T1000 (cell line): Measurements from ENCODE around the gene THSD7A.

Source experiments
- DNase-seq: peaks from one replicate; lab custom pipeline; 2025; ENCODE audit warnings: mixed read lengths; lab: John Stamatoyannopoulos, UW

THSD7A gene

DNA sequence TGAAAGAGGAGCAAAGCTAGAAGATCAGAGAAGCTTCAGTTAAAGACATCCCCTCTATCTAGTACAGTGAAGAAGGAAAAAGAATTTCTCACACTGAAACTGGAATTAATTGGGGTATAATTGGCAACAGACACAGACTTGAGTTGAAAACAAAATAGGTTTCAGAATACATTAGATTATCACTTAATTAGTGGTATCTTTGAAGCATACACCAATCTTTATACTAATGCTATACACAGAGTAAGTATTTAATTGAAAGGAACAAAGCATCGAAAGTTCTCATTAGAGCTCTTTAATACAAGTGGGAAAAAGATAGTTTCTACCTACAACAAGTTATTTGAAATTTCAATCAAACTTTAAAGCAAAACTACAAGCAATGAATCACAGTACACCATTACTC is 128.2 kb downstream of the THSD7A start:
- DNase-seq, result no peak

DNA sequence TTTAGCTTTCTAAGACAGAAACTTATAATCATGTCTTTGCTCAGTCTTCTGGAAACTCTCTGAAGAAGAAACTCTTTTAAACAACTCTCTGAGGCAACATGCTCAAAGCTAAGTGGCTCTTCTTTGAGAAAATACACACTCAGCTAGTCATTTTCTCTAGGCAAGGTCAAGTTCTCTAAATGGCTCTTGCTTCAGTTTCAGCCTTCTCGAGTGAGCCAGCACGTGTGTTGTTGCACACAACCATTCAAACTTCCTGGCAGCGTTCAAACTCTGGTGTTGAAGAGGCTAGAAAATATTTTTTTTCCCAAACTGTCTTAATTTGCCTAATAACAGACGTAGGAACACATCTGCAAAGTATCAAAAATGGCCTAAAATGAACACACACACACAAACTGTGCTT is 129.1 kb downstream of the THSD7A start:
- DNase-seq, result no peak

DNA sequence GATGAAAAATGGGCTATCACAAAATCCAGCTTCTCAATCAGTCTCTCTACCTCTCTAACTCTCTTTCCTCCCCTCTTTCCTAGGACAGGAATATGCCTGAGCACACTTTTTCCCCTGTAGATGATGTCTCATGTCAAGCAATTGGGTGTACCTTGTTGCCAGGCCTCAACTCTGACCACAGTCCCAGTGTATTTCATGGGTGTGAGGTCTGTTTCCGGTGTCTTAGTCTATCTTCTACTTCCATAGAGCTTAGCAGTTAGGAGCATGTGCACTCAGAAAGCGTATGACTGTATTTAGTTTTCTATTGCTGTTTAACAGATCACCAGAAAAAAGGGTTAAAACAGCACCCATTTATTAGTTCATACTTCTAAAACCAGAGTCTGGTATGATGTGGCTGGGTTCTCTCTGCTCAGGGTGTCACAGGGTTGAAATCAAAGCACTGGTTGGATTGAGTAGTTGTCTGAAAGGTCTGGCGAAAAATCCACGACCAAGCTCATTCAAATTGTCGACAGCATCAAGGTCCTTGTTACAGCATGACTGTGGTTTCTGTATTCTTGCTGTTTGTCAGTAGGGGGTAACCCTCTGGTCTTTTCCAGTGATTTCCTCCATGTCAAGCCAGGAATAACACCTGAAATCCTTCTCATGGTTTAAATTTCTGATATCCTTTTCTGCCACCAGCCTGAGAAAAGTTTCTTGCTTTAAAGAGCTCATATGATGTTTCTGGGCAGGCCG is 130.0 kb downstream of the THSD7A start:
- DNase-seq, result no peak

DNA sequence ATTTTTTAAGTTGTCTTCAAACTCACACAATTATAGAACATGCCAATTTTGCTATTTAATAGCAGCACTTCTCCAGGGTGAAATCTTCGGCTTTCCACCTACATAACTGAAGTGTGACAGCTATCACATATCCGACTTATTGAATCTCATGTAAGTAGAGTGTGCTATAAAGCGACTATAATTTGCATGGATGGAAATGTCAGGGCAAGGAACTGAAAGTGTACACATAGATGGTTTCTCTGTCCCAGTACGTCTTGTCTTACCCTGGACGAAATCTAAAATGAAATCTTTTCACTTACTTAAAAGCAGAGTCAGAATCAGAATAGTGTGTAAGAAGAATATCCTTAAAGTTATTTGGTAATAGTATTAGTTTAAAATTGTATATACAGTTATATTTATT is 132.3 kb downstream of the THSD7A start:
- DNase-seq, result no peak

DNA sequence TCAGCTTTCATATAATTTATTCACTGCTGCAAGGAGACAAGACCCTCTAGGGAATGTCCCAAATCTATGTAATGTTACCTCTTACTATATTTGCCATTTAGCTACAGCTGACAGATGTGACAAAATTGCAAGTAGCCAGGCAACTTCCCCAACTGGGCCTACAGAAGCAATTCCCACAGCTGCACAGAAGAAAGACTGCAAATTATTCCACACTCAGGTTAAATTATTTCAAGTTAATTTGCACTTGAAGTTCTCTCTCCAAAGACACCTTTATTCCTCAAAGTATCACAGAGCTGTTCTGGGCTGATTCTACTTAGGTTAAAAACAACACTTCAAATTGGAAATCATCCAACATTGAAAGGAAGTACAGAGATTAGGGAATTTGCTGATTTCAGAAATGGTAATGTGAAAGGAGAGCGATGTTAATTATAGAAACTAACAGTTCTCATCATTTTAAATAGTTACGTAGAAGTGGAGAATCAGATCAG is 133.6 kb downstream of the THSD7A start:
- no peak for DNase-seq

DNA sequence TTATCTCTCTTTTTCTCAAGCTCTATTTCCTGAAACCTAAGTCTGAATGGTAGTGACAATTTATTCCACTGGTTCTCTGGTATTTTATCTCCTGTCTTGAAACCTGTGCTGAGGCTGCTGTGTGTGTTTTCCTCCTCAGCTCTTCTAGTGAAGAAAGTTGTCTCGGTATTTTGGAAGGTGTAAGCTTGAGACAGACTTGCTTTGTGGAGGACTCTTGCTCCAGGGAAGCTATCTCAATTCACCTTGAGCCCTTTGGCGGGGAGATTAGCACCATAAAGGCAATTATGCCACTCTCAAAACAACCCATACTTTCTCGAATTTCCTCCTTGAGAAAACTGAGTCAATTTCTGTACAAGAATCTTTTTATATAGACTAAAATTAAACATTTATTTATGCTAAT is 141.6 kb downstream of the THSD7A start:
- no peak for DNase-seq

DNA sequence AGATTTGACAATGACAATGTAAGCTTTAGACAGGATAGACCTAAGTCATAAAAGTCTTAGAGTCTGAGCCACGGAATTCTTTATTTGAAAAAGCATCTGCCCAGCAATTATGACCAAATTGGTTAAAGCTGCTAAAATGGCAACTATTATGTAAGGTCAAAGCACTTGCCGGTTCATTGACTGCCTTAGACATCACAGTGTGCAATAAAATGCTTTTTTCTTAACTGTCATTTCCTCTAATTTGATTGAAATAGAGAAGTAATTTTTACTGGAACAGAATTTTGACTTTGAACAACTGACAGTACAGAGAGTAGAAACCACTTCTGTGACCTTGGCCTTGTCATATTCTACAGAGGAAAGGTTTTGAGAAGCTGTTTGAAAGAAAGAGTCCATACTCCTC is 142.9 kb downstream of the THSD7A start:
- DNase-seq, result no peak

DNA sequence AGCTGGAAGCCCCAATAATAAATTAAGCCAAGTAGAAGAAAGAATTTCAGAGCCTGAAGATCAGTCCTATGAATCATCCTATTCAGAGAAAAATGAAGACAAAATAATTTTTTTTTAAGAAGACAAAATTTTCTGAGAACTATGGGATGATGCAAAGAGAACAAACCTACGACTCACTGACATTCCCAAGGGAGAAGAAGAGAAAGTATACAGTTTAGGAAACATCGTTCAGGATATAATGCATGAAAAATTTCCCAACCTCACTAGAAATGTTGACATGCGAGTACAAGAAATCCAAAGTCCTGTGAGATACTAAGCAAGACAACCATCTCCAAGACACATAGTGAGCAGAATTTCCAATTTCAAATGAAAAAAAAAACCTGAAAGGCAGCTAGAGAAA is 150.5 kb downstream of the THSD7A start:
- DNase-seq, result no peak

DNA sequence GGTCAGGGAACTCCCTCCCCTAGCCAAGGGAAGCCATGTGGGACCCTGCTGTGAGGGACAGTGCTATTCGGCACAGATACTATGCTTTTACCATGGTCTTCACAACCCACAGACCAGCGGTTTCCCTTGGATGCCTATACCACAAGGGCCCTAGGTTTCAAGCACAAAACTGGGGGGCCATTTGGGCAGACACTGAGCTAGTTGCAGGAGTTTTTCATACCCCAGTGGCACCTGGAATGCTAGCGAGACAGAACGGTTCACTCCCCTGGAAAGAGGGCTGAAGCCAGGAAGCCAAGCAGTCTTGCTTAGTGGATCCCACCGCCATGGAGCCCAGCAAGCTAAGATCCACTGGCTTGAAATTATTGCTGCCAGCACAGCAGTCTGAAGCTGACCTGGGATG is 156.8 kb downstream of the THSD7A start:
- DNase-seq, result no peak

DNA sequence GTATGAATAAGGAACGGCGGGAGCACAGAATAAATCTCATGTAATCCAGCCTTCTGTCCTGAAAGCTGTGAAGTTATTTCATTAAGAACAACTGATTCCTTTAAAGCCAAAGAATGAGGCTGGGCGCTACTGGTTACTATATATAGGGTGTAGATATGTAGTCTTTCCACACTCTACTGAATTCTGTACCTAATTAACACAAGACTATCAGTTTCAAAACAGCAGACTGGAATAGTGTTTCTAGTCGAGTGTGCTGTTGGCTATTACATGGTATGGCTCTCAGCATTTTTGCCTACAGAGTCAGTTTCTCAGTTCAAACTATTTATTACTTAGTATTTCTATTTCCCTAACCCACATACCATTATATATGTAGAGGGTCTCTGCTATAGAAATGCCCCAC is 163.3 kb downstream of the THSD7A start:
- no peak for DNase-seq

DNA sequence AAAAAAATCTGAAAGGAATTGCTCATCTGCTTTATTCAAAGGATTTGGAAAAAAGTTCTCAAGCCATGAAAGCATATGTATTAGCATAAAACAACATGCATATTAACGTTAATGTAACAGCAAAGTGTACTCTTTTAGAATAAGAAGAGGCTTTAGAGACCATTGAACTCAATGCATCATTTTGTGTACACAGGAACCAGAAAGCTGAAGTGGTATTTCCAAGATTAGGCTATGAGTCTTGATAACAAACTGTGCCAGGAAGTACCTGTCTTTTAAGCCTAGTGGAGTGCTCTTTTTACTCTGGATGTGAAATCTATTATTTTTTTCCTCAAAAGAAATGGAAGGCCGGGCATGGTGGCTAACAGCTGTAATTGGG is 164.2 kb downstream of the THSD7A start:
- DNase-seq, result no peak

DNA sequence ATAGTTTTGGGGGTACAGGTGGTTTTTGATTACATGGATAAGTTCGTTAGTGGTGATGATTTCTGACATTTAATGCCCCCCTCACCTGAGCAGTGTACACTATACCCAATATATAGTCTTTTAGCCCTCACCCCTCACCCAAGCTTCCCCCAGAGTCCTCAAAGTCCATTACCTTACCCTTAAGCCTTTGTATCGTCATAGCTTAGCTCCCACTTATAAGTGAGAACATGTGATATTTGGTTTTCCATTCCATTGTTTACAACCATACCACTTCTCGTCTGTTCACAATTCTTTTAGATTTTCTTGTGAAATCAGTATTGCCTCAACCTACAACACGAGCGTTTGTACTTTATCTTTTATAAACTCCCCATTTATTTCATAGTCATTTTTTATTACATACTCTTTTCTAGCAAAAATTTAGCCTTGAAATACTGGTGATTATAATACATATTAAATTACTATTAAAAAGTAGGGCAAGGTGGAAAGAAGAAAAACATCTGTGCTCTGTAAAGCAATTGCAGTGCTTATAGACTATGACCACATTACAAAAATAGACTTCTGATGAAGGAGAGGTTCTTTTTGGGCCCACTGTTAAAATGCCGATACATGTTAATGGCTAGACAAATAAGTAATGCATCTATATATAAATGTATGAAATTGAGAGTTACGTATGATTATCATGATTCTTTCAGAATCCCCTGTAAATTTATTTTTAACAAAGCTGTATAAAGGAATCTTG is 164.8 kb downstream of the THSD7A start:
- DNase-seq, result no peak

DNA sequence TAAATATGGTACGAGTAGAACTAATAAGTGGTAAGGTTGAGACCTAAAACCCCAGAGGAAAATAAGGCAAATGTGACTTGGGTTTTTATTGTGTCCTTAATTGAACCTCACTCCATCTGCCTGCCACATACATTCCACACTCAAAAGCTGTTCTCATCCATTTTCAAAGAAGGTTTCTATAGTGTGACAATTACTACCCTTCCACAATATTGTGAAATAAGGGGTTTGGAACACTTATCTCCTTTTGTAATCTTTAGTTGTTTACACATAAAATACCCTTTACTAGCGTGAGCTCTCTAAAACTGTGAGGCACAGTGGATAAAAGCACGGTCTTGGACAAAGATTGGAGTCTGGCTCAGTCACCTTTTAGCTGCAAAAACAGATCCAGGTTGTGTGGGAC is 166.6 kb downstream of the THSD7A start:
- DNase-seq, result no peak

DNA sequence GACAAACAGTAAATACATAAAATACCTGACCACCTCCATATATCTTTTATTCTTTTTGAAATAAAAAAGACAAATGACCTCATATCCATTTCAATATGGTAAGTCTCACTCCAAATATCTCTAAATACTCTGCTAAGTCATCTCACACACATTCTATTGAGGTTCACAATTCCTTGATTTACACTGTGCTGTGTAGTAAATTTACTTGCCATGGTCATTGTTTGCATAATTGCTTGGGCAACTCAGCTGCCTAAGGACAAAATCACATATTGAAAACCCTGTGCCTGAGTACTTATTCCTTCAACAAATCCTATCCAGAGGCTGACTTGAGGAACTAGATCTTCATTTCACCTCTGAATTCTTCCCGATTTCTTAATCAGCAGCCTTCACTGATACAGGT is 176.4 kb downstream of the THSD7A start:
- DNase-seq, result no peak

DNA sequence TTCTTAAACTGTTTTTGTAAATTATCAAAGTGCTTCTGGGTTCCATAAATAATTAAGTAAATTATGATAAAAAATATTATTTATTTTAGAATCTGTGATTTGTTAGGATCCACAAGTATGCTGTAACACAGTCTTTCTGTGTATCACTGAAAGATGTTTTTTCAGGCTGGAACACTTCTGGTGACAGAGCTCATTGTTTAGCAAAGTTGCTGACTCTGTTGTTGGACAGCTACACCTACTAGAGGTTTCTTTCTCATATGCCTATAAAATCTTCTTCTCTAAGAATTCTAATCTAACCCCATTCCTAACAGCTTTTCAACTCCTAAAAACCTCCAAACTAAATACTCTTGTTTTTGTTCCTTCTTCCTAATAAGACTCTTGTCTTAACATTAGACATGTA is 176.8 kb downstream of the THSD7A start:
- DNase-seq, result no peak

DNA sequence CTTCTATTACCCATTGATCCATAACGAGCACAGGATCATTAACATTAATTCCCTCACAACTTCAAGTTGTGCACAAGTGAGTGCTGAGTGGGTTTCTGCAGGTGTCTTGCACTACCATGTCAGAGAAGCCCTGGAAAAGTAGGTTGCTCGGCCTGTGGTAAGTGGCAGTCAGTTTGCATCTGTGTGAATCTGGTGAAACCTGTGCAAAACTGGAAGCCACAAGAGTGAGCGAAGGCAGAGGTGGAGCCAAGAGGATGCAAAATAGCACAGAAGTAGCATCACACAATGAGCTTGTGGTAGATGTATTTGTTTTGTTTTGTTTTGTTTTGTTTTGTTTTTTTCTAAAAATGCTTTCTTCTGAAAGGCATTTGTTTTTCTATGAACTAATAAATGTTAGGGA is 181.5 kb downstream of the THSD7A start:
- no peak for DNase-seq

DNA sequence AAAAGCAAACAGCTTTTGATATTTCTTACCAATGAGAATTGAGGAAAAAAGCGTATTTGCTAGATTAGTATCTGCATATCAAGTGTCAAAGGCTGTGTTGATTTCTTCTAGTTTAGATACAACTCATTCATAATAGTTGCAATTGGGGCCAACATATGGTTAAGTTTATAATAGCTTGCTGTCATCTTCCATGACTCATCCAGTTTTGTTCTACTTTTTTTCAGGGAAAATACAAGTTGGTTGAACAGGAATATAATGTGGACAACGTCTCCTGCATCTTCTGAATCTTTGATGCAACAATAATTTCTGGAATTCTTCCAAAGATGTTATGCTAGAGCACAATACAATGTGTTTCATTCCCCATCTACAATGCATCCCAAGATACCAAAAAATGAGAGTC is 182.0 kb downstream of the THSD7A start:
- no peak for DNase-seq

DNA sequence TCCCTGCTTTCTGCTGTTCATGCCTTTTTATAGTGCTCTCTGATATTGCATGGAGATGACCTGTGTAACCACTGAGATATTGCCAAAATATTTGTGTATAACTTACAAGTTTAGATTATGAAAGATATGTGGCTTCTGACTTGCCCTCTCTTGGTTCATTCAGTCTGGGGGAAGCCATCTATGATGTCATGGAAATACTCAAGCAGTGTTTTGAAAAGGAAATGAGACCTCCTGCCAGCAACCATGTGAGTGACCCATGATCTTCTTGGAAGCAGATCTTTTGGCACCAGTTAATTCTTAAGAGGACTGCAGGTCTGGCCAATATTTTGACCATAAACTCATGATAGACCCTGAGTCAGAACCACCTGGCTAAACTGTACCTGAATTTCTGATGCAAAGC is 183.0 kb downstream of the THSD7A start:
- DNase-seq, result no peak

DNA sequence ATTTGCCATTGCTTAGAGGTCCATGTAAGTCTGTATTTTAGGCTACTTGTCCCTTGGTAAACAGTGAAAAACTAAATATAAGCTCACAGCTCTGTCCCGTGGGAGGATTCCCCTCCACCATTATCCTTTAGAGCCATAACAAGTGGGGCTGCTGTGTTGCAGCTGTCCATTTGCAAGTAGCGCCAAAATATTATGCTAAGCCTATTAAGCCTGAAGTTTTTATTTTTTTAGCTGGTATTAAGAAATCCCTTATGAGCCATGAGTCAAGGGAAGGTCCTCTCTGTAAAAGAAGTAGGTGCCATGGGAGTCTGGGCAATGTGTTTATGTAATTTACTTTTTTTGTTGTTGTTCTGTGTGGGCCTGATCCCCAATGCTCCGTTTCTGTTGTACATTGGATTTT is 183.9 kb downstream of the THSD7A start:
- DNase-seq, result no peak

DNA sequence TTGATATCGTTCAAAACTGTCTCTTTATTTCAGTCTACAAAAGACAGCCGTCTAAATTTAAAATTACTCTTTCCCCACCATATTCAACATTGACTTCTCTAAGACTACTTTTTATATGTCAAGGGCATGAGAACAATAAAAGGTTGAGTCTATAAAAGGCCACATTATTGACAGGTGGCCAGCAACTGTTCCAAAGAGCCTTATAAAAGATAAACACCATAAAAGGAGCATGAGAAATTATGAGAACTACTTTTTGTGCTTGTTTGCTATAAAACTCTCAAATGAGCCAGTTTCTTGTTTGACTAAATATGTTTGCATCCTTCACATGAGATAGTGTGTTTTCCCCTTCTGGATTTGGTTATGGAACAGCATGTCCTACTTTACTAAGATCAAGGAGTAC is 189.2 kb downstream of the THSD7A start:
- no peak for DNase-seq

DNA sequence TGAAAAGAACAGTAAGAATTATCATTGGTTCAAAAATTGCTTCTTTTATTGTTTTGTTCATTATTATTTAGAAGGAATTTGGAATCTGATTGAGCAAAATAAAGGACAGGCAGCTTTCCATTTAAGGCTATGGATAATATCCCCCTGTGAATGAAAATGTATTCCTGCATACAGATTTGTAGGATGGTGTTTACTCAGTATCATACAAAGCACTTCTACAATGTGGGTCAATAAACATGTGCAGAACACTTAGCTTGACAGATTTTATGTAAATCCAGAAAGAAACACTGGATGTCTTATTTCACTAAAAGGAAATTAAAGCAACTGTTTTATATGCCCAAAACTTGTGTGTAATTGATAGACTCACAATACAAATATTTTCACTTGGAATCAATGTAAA is 189.7 kb downstream of the THSD7A start:
- no peak for DNase-seq

DNA sequence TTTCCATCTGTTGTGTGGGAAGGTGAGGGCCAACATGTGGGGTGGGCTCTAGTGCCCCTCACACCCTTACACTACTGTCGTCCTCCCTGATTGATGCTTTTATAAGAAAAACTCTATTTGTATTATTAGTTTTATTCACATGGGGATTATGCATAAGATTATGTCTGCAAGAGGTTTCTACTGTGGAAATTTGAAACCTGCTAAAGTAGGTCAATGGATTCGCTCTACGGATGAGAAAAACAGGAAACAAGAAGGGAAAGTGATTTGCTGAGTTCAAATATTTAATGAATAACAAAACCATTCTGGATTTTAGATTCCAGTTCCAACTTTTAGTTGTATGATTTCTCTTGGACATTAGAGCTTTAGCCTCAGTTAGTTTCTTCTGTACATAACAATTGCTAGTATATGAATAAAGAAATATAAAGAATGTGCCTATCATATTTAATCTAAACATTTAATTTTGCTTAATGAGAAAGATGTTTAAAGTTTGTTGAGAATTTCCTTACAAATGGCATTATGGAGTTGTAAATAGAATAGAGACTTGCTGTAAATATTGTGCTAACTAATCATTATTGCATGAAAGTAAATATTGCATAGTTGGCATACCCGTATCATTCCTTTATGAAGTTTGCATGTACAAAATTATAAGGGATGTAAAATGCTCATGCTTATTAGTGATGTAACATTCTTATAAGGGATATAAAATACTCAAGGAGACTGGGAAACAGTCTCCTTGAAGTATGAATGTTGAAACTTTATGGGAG is 193.8 kb downstream of the THSD7A start:
- no peak for DNase-seq

DNA sequence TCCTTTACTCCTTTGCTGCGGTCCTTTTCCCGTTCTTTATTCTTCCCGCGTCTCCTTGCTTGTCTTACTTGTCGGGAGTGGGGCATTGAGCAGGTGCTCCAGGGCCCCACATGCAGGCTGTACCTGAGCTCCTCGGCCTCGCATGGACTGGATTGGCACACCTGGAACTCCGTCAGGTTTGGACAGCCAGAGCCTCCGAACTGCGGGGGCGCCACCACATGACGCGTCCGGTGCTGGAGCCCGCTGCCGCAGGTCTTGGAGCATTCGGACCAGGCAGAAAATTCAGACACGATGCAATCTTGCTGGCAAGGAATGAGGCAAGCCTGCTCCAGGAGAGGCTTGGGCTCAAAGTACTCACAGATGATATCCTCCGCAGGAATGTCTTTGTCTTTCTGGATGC is 195.7 kb downstream of the THSD7A start:
- DNase-seq, result no peak
